ENCODE results near the gene RIN3. TPM values are rescaled to one million over a fixed set of nuclear protein-coding genes. Genes with fewer than 3 reads are reported as not detected.

The RIN3 gene
- total RNA-seq, 4 donors from 2014 or later = 3.0 to 8.7 (median 7.5) TPM

- no peak for TF ChIP-seq CTCF (IDR thresholded peaks at IDR 0.05)
- TF ChIP-seq POLR2A (IDR thresholded peaks at IDR 0.05) = no peak
- H3K4me3 ChIP-seq (ENCODE audit: low read depth, poor library complexity, severe bottlenecking) = no peak overlapping the region
- intact Hi-C loops (cut with DNase I; ENCODE audit: low total_unique reads) = no loop called here
- peak in 1 of 2 donors; percentile 32 for DNase-seq (ENCODE audit: low spot score in 2 of 2)
- WGBS, 2 donors = 61 to 74% methylated on average over 9 of the region's 9 CpGs
These were observed 162.4 kb downstream of the RIN3 start for GRCh38 chr14:92675976-92676375.

GRCh38 chr14:92676403-92677086, 163.0 kb downstream of the RIN3 start:
- intact Hi-C loops (cut with DNase I; ENCODE audit: low total_unique reads) = no loop called here
- no peak for DNase-seq (ENCODE audit: low spot score in 2 of 2)
- H3K4me3 ChIP-seq (ENCODE audit: low read depth, poor library complexity, severe bottlenecking) = no peak overlapping the region
- no peak for TF ChIP-seq CTCF (IDR thresholded peaks at IDR 0.05)
- TF ChIP-seq POLR2A (IDR thresholded peaks at IDR 0.05) = no peak
- WGBS, 2 donors = 78 to 87% methylated on average over 7 of the region's 8 CpGs

- intact Hi-C loops (cut with DNase I; ENCODE audit: low total_unique reads) = no loop called here
- WGBS, 2 donors = 79 to 81% methylated on average over 4 of the region's 4 CpGs
- TF ChIP-seq POLR2A (IDR thresholded peaks at IDR 0.05) = no peak
- no peak for TF ChIP-seq CTCF (IDR thresholded peaks at IDR 0.05)
- no peak for DNase-seq (ENCODE audit: low spot score in 2 of 2)
- no peak overlapping the region for H3K4me3 ChIP-seq (ENCODE audit: low read depth, poor library complexity, severe bottlenecking)
These were observed 163.6 kb downstream of the RIN3 start for GRCh38 chr14:92677087-92677668.

GRCh38 chr14:92677955-92678354, 164.4 kb downstream of the RIN3 start:
- intact Hi-C loops (cut with DNase I; ENCODE audit: low total_unique reads) = no loop called here
- no peak for TF ChIP-seq POLR2A (IDR thresholded peaks at IDR 0.05)
- TF ChIP-seq CTCF (IDR thresholded peaks at IDR 0.05) = no peak
- DNase-seq (ENCODE audit: low spot score in 2 of 2) = no peak
- no peak overlapping the region for H3K4me3 ChIP-seq (ENCODE audit: low read depth, poor library complexity, severe bottlenecking)
- WGBS, 2 donors = 92 to 94% methylated on average over 2 of the region's 2 CpGs

GRCh38 chr14:92678766-92679165, 165.2 kb downstream of the RIN3 start:
- WGBS, 2 donors = 67 to 82% methylated on average over 5 of the region's 5 CpGs
- intact Hi-C loops (cut with DNase I; ENCODE audit: low total_unique reads) = no loop called here
- no peak for TF ChIP-seq CTCF (IDR thresholded peaks at IDR 0.05)
- TF ChIP-seq POLR2A (IDR thresholded peaks at IDR 0.05) = no peak
- H3K4me3 ChIP-seq (ENCODE audit: low read depth, poor library complexity, severe bottlenecking) = no peak overlapping the region
- DNase-seq (ENCODE audit: low spot score in 2 of 2) = no peak
